KBM-7 (cell line): Measurements from ENCODE around the gene LRIT3.
"Not testable (repeated sequence)": the region's sequence is repeated elsewhere in the genome, so short reads cannot be mapped to it uniquely, and the experiment has no call there.

Experiments used
- DNase-seq: peaks from one replicate; pipeline ENCODE4 v3.0.0-alpha.2; 2015
- in situ Hi-C: fragments of 300-500 bp; cut with MboI; formaldehyde crosslinking; loops from 2 replicates; pipeline ENCODE4 v1.14.3; 2020; ENCODE audit warnings: low sequenced_read_pairs, low pct_unique_long_range_greater_than_20kb, mixed read lengths

LRIT3 gene

DNA sequence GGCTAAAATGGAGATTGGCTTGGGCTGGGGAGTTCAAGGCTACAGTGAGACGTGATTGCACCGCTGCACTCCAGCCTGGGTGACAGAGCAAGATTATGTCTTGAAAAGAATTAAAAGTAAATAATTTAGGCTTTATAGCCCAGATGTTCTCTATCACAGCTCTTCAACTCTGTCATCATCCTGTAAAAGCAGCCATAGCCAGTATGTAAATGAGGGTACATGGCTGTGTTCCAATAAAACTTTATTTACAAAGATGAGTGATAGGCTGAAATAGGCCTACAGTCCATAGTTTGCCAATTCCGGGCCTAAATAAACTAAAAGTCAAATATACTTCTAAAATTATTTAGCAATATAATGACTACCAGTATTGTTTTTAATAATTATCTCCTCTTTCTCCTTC is 10.9 kb upstream of the LRIT3 start:
- in situ Hi-C loops, result loop anchor here (25.0 kb wide), 1 partner anchor 125 kb away; no protein-coding TSS in a partner anchor
- no peak for DNase-seq

DNA sequence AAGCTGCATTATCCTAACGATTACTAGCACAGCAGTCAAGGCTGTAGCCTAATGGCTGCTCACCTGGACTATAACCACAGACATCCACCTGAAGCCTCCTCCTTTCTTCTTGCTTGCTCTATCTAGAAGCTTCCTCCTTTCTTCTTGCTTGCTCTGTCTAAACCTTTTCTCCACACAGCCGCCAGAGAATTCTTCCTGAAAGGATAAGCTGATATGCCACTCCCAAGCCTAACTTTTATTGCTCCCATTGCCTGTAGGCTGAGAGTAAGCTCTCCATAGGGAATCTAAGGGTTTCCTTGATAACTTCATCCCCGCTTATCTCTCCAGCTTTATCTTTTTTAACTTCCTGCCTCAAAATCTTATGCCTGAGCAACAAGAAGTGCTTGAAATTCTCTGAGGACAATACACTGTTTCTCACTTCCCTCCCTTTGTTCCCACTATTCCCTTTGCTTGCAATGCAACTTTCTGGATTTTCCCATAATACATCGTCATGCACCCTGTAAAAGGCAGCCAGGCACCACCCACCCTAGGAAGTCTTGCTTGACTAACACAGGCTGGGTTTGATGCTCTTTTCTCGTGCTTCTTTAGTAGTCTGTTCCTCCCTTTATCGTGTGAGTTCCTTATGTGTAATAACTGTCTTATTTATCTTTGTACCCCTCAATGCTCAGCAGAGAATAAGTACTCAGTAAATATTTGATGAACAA is 1.4 kb upstream of the LRIT3 start:
- no peak for DNase-seq
- in situ Hi-C loops, result loop anchor here (25.0 kb wide), 1 partner anchor 116 kb away; no protein-coding TSS in a partner anchor

DNA sequence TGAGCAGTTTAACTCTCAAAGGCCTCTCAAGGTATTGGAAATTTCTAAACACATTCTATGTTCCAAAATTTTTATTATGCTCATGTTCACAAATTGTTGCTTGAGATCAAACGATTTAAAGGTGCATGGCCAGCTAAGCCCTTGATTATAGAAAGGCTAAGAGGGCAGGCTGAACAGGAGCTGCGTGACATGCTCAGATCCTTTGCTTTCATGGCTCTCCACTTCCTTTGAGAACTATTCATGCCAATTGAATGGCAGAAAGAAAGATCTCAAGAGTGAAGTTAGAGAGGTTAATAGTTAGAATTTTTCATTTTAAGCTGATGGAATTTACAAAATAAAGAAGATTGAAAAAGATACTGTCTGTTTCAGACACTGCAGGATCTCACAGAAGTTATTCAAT is 594 bp downstream of the LRIT3 start:
- in situ Hi-C loops, result loop anchor here (25.0 kb wide), 1 partner anchor 114 kb away; no protein-coding TSS in a partner anchor
- no peak for DNase-seq

GRCh38 chr4:109850601-109851000 is 2.7 kb downstream of the LRIT3 start:
- DNase-seq, result no peak
- in situ Hi-C loops, result no loop called here

- in situ Hi-C loops, result not testable (repeated sequence)
Observed at GRCh38 chr4:109859426-109860300, 11.8 kb downstream of the LRIT3 start.

DNA sequence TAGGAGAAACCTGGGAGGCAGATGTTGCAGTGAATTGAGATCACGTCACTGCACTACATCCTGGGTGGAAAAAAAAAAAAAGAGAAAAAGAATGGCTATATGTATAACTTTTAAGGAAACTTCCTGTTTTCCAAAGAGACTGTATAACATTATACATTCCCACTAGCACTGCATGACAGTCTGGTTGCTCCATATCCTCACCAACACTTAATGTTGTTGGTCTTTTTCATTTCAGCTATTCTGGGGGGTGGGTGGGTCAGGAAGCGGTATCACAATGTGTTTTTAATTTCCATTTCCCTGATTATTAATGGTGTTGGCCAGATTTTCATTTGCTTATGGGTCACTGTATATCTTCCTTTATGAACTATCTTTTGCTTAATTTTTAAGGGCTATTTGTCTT is 13.4 kb downstream of the LRIT3 start:
- in situ Hi-C loops, result no loop called here
- no peak for DNase-seq

More at GRCh38 chr4:109859426-109860300, 11.8 kb downstream of the LRIT3 start:
- not testable (repeated sequence) for DNase-seq

- in situ Hi-C loops, result no loop called here
- DNase-seq, result no peak
Observed at GRCh38 chr4:109861916-109862511, 14.1 kb downstream of the LRIT3 start.

- in situ Hi-C loops, result no loop called here
- DNase-seq, result no peak
Observed at GRCh38 chr4:109864134-109864533, 16.2 kb downstream of the LRIT3 start.

DNA sequence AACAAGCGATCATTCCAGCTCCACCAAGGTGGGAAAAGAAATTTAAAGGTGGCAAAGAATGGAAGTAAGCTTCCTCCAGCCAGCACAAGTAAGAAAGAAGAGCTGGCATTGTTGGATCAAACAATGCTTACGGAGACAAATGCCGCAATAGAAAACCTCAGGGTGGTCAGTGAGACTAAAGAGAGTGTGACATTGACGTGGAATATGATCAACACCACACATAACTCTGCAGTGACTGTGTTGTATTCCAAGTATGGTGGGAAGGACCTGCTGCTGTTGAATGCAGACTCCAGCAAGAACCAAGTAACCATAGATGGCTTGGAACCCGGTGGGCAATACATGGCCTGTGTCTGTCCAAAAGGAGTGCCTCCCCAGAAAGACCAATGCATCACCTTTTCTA is 22.2 kb downstream of the LRIT3 start:
- no peak for DNase-seq
- in situ Hi-C loops, result no loop called here

GRCh38 chr4:109872065-109872464 is 24.2 kb downstream of the LRIT3 start:
- in situ Hi-C loops, result no loop called here
- no peak for DNase-seq

- no peak for DNase-seq
- in situ Hi-C loops, result no loop called here
Observed at GRCh38 chr4:109872950-109873656, 25.2 kb downstream of the LRIT3 start.

- in situ Hi-C loops, result no loop called here
- DNase-seq, result no peak
Observed at GRCh38 chr4:109873791-109874514, 26.0 kb downstream of the LRIT3 start.

- in situ Hi-C loops, result no loop called here
- DNase-seq, result no peak
Observed at GRCh38 chr4:109875106-109875505, 27.2 kb downstream of the LRIT3 start.

GRCh38 chr4:109875553-109875952 is 27.6 kb downstream of the LRIT3 start:
- DNase-seq, in situ Hi-C loops: not testable (repeated sequence)

DNA sequence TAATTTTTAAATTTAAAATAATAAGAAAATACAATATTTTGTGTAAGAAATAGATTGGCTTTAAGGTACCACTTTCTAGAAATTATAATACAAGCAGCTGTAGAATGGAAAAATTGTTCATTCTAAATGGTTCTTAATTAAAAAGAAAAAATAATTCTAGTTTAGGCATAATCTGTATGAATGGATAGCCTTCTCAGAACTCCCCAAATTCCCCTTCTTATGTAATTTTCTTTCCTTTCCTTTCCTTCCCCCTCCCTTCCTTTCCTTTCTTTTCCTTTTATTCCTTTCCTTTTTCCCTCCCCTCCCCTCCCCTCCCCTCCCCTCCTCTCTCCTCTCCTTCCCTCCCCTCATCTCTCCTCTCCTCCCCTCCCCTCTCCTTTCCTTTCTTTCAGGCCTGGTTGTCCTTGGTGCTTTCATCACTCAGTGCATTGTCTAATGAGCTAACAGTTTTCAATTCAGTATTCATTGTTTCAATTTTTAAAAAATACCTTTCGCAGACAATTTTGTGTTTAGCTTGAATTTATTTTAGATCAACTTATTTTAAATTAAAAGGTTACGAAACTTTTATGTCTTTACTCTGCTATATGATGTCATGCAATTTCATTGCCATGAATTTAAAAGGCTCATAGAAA is 28.8 kb downstream of the LRIT3 start:
- DNase-seq, result no peak
- in situ Hi-C loops, result no loop called here

- in situ Hi-C loops, result no loop called here
- no peak for DNase-seq
Observed at GRCh38 chr4:109877400-109877799, 29.5 kb downstream of the LRIT3 start.

GRCh38 chr4:109878355-109878754 is 30.4 kb downstream of the LRIT3 start:
- DNase-seq, result no peak
- in situ Hi-C loops, result no loop called here

DNA sequence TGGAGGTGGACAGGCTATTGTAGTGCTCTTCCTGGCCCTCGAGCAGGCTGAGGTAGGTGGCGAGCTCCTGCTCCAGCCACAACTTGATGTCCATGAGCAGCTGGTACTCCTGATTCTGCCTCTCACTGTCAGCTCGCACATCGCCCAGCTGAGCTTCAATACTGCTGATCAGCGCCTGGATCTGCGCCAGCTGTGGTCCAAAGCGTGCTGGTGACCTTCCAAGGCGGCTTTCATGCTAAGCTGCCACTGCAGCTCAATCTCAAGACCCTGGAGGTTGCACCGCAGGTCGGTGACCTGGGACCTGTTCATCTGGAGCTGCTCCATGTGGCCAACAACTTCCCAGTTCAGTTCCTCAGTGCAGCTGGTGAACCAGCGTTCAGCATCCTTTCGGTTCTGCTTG is 31.2 kb downstream of the LRIT3 start:
- in situ Hi-C loops, result no loop called here
- DNase-seq, result no peak
